Keratinocyte (primary cell): ENCODE results near the gene GCA.

Experiments used
- EZH2 ChIP-seq: IDR thresholded peaks from one replicate; pipeline ENCODE4 v1.6.1; 2012; ENCODE audit warnings: inconsistent platforms, mild to moderate bottlenecking, low read length, moderate library complexity
- TF ChIP-seq, protein P1 (sequence below), 3 experiments: IDR thresholded peaks in 1 of 3; conservative IDR thresholded peaks in 1 of 3; optimal IDR thresholded peaks in 1 of 3; 2 replicates in 2 of 3; 3 replicates in 1 of 3; pipeline versions ENCODE3 to v1.5.1; 2011; ENCODE audit warnings: low read length in 3 of 3, mild to moderate bottlenecking in 3 of 3, moderate library complexity in 2 of 3, control low read depth in 1 of 3, inconsistent platforms in 1 of 3; ENCODE audit not compliant: insufficient read depth in 2 of 3; ENCODE audit errors: extremely low read depth in 1 of 3

DNA sequence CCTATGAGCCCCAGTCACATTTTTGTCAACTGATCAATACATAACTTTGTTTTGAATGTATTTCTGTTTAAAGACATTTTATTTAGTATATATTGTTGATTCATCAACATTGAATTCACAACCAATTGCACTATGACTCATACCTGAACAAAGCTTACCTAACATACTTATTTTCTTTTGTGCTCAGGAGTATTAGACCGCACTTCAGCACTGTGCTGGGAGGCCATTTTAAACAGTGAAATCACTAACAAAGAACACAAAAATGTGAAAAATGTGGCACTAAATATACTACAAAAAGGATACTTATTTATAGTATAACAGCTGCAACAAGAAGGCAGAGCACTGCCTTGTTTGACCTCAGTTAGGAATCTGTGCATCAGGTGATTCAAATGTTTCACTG, 13.1 kb upstream of the GCA start:
- TF ChIP-seq, protein P1, sequence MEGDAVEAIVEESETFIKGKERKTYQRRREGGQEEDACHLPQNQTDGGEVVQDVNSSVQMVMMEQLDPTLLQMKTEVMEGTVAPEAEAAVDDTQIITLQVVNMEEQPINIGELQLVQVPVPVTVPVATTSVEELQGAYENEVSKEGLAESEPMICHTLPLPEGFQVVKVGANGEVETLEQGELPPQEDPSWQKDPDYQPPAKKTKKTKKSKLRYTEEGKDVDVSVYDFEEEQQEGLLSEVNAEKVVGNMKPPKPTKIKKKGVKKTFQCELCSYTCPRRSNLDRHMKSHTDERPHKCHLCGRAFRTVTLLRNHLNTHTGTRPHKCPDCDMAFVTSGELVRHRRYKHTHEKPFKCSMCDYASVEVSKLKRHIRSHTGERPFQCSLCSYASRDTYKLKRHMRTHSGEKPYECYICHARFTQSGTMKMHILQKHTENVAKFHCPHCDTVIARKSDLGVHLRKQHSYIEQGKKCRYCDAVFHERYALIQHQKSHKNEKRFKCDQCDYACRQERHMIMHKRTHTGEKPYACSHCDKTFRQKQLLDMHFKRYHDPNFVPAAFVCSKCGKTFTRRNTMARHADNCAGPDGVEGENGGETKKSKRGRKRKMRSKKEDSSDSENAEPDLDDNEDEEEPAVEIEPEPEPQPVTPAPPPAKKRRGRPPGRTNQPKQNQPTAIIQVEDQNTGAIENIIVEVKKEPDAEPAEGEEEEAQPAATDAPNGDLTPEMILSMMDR (optimal IDR thresholded peaks at IDR 0.05 in 1 of 3, IDR thresholded peaks at IDR 0.05 in 1 of 3, conservative IDR thresholded peaks at IDR 0.05 in 1 of 3; ENCODE audit: extremely low read depth in 1 of 3, insufficient read depth in 2 of 3, low read length in 3 of 3) = no peak
- no peak for TF ChIP-seq EZH2
